GM12878 (cell line): ENCODE measurements around the gene PSMB5.

ENCODE experiments used
- EGR1 ChIP-seq, 2 experiments: IDR thresholded peaks; 1 replicate in 1 of 2; 2 replicates in 1 of 2; pipeline ENCODE4 v1.6.1; 2011 to 2012; ENCODE audit warnings: low read depth in 2 of 2, low read length in 2 of 2, borderline replicate concordance in 1 of 2, mild to moderate bottlenecking in 1 of 2, moderate library complexity in 1 of 2
- EZH2 ChIP-seq: IDR thresholded peaks from 2 replicates; pipeline ENCODE4 v1.6.1; 2012; ENCODE audit warnings: low read depth, mild to moderate bottlenecking, control low read depth, inconsistent platforms, low read length, borderline replicate concordance; ENCODE audit not compliant: control insufficient read depth

DNA sequence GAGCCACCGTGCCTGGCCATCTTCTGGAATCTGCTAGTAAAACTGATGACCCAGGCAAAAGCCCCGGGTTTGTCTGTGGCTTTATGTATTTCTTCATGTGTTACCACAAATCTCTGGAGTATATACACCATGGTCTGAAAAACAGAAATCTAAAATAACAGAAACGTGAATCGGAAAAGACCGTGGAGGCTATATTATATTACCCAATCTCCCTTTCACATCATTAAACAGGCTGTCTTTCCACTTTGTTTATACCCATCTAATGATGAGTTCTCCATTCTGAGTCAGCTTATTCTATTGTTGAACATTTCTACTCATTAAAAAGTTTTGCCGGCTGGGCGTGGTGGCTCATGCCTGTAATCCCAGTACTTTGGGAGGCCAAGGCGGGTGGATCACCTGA, 42.8 kb downstream of the PSMB5 start:
- no peak for TF ChIP-seq EZH2
- TF ChIP-seq EGR1 (IDR thresholded peaks at IDR 0.05; ENCODE audit: borderline replicate concordance in 1 of 2, low read depth in 2 of 2, low read length in 2 of 2) = no peak
